Measurements from ENCODE around the gene PPP2R2C.

Gene PPP2R2C

DNA sequence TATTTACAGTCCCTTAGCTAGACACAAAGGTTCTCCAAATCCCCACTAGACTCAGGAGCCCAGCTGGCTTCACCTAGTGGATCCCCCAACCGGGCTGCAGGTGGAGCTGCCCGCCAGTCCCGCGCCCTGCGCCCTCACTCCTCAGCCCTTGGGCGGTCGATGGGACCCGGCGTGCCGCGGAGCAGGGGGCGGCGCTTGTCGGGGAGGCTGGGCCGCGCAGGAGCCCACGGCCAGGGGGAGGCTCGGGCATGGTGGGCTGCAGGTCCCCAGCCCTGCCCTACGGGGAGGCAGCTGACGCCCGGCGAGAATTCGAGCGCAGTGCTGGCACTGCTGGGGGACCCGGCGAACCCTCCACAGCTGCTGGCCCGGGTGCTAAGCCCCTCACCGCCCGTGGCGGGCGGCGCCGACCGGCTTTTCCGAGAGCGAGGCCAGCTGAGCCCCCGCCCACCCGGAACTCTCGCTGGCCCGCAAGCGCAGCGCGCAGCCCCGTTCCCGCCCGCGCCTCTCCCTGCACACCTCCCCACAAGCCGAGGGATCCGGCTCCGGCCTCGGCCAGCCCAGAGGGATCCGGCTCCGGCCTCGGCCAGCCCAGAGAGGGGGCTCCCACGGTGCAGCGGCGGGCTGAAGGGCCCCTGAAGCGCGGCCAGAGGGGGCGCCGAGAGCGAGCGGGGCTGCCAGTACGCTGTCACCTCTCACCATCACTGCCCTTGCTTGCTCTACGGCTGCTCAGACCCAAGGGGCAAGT lies 163.3 kb downstream of the PPP2R2C start:
- no peak overlapping the region for H3K4me3 ChIP-seq (ENCODE audit: low read depth, low read length)
- TF ChIP-seq, protein P1, sequence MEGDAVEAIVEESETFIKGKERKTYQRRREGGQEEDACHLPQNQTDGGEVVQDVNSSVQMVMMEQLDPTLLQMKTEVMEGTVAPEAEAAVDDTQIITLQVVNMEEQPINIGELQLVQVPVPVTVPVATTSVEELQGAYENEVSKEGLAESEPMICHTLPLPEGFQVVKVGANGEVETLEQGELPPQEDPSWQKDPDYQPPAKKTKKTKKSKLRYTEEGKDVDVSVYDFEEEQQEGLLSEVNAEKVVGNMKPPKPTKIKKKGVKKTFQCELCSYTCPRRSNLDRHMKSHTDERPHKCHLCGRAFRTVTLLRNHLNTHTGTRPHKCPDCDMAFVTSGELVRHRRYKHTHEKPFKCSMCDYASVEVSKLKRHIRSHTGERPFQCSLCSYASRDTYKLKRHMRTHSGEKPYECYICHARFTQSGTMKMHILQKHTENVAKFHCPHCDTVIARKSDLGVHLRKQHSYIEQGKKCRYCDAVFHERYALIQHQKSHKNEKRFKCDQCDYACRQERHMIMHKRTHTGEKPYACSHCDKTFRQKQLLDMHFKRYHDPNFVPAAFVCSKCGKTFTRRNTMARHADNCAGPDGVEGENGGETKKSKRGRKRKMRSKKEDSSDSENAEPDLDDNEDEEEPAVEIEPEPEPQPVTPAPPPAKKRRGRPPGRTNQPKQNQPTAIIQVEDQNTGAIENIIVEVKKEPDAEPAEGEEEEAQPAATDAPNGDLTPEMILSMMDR (IDR thresholded peaks at IDR 0.05; ENCODE audit: control insufficient read depth, extremely low read depth, insufficient read depth): no peak

DNA sequence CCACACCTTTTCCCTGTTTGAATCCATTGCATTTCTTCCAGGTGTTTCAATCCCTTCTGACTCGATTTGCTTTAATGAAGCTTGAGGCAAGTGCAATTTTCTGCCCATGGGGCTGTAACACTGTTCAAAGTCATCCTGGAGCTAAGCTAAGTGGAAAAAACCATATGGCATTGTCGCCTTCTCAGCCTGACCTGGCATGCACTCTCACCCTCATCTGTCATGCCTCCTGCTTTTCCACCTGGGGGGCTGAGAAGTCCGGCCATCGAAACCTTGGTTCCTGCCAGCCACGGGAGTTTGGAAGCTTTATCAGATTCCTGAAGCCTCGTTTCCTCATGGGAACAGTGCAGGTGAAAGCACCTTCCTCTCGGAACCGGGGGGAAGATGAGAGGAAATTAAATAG lies 164.5 kb downstream of the PPP2R2C start:
- DNase-seq (ENCODE audit: low read depth): no peak
- no peak overlapping the region for H3K4me3 ChIP-seq (ENCODE audit: low read depth, low read length)
- TF ChIP-seq, protein P1 (IDR thresholded peaks at IDR 0.05; ENCODE audit: control insufficient read depth, extremely low read depth, insufficient read depth): no peak

More for the DNA sequence above, 163.3 kb downstream of the PPP2R2C start:
- DNase-seq (ENCODE audit: low read depth): no peak

DNA sequence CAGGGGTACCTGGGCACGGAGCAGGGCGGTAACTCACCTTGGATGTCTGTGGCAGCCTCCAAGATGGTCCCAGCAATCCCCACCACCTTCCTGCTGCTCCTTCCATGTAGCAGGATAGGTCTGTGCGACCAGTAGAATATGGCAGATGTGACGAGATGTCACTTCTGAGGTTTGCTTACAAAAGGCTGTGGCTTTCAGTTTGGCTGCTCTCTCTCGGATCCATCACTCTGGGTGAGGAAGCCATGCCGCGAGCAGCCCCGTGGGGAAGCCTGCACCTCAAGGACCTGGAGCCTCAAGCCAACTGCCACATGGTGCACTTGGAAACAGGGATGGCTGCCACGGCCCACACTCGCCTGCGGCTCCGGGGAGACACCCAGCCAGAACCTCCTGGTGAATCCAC lies 165.2 kb downstream of the PPP2R2C start:
- TF ChIP-seq, protein P1 (IDR thresholded peaks at IDR 0.05; ENCODE audit: control insufficient read depth, extremely low read depth, insufficient read depth): no peak
- H3K4me3 ChIP-seq (ENCODE audit: low read depth, low read length): no peak overlapping the region
- DNase-seq (ENCODE audit: low read depth): no peak

DNA sequence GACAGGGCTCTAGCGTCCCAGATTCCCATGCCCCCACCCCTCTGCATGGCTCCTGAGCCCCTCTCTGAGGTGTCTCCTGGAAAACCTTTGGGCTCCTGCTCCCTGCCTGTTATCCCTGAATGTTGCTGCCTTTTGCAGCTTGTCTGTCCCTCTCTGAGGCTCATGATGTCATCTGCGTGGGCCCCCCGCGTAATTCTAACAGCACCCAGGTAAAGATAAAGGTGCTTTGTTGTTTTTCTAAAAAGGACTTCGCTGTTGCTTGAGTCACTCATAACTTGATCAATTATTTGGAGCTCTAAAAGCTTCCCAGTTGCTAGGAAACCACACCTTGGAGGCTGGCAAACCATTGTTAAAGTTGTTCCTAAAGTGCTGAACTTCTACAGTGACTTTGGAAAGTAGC lies 166.1 kb downstream of the PPP2R2C start:
- TF ChIP-seq, protein P1 (IDR thresholded peaks at IDR 0.05; ENCODE audit: control insufficient read depth, extremely low read depth, insufficient read depth): no peak
- H3K4me3 ChIP-seq (ENCODE audit: low read depth, low read length): no peak overlapping the region
- DNase-seq (ENCODE audit: low read depth): no peak

DNA sequence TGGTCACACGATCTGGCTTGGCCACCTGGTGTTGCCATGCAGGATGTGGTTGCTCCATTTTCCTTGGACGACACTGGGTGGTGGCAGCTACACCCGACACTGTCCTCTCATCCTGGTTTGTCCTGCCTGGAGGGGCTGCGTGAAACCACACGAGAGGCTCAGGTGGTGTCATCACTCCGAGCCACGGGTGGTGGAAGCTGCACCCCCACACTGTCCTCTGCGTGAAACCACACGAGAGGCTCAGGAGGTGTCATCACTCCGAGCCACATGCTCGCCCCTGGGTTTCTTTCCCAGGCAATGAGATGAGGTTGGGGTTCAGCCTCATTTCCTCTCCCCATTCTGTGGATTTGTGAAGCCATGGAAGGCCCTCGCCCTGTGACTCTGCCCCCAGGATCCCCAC lies 168.5 kb downstream of the PPP2R2C start:
- TF ChIP-seq, protein P1 (IDR thresholded peaks at IDR 0.05; ENCODE audit: control insufficient read depth, extremely low read depth, insufficient read depth): no peak
- H3K4me3 ChIP-seq (ENCODE audit: low read depth, low read length): no peak overlapping the region
- DNase-seq (ENCODE audit: low read depth): no peak

DNA sequence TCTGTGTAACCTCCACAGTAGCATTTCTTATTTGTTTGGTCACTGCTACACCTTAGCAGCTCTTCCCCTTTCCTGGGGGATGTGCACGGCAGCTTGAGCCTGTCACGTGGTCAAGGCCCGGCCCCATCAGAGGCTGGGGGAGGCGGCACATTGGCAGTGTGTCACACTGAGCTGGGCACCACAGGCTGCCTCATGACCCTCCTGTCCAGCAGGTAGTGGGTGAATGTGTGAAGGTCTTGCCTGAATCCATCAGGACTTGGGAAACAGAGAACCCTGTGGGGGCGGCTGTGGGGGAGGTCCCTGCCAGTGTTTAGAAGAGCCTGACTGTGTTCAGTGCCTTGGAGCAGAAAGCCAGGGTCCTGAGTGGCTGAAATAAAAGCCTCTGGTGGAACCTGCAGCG lies 169.5 kb downstream of the PPP2R2C start:
- DNase-seq (ENCODE audit: low read depth): no peak
- no peak overlapping the region for H3K4me3 ChIP-seq (ENCODE audit: low read depth, low read length)
- TF ChIP-seq, protein P1 (IDR thresholded peaks at IDR 0.05; ENCODE audit: control insufficient read depth, extremely low read depth, insufficient read depth): no peak
